B cell (primary cell): Measurements from ENCODE around the gene PPP1R16B.

Experiments
- CTCF ChIP-seq: fragments of 200-600 bp; IDR thresholded peaks from one replicate; pipeline ENCODE4 v1.8.0; 2022; ENCODE audit warnings: antibody characterized with exemption, mild to moderate bottlenecking
- EZH2 ChIP-seq: IDR thresholded peaks from 2 replicates; pipeline ENCODE4 v1.6.1; 2012; ENCODE audit warnings: borderline replicate concordance, low read depth, mild to moderate bottlenecking, moderate library complexity, low read length; ENCODE audit not compliant: insufficient read depth, poor library complexity, severe bottlenecking

GRCh38 chr20:38810926-38811630, 5.6 kb downstream of the PPP1R16B start:
- TF ChIP-seq CTCF (no peak), EZH2 (no peak)
